Colonic mucosa (tissue), 4 donors: Measurements from ENCODE around the gene RPL3. TPM values are rescaled to one million over a fixed set of nuclear protein-coding genes. Genes with fewer than 3 reads are reported as not detected.

Source experiments
- DNase-seq: peaks from one replicate; pipeline ENCODE4 v3.0.0-alpha.2; 2020
- H3K27ac ChIP-seq: fragments of 200-600 bp; one replicate; pipeline ENCODE4 v1.8.0; 2021
- H3K27me3 ChIP-seq: fragments of 200-600 bp; one replicate; pipeline ENCODE4 v1.8.0; 2021
- H3K36me3 ChIP-seq: fragments of 200-600 bp; one replicate; pipeline ENCODE4 v1.8.0; 2021
- H3K4me1 ChIP-seq: fragments of 200-600 bp; one replicate; pipeline ENCODE4 v1.8.0; 2021; ENCODE audit warnings: mild to moderate bottlenecking
- H3K4me3 ChIP-seq: fragments of 200-600 bp; one replicate; pipeline ENCODE4 v1.8.0; 2021
- H3K9ac ChIP-seq, 2 donors: one replicate each; pipeline ENCODE4 v1.7.0; 2013; ENCODE audit warnings: control low read depth in 2 of 2, low read depth in 2 of 2, low read length in 2 of 2
- H3K9me3 ChIP-seq: fragments of 200-600 bp; one replicate; pipeline ENCODE4 v1.8.0; 2021
- CTCF ChIP-seq: fragments of 200-600 bp; IDR thresholded peaks from one replicate; pipeline ENCODE4 v1.8.0; 2022; ENCODE audit warnings: antibody characterized with exemption, mild to moderate bottlenecking
- intact Hi-C: fragments of 100-400 bp; cut with DNase I; formaldehyde crosslinking; loops from one replicate; pipeline ENCODE4 v1.14.1; 2022
- total RNA-seq, 2 donors: library from RNA; stranded (reverse); fragmentation: NEBNext Ultra II Directional in 1 of 2; extraction: Animal tissue kit (Norgen Biotek cat#: 25700) in 1 of 2; gene quantifications; one replicate each; pipeline ENCODE4 v1.2.1, GENCODE V29; 2021
- donor health status: healthy.
- donor health status: DM: no; HTN: no; CAD: no.
- donor health status: DM: no; HTN: no; CAD: no.

Gene RPL3
- total RNA-seq, 2 donors from 2014 or later: 1,796 to 1,829 TPM

GRCh38 chr22:39279170-39279850 is 40.1 kb downstream of the RPL3 start:
- H3K9me3 ChIP-seq: no peaks in the 10 kb centered on the region
- no peaks in the 10 kb centered on the region for H3K27me3 ChIP-seq
- no peak for TF ChIP-seq CTCF
- DNase-seq: no peak
- intact Hi-C loops: no loop called here
- H3K27ac ChIP-seq: no peak overlapping the region
- H3K4me1 ChIP-seq: no peaks in the 10 kb centered on the region
- H3K36me3 ChIP-seq: no peaks in the 10 kb centered on the region
- no peak overlapping the region for H3K9ac ChIP-seq
- H3K4me3 ChIP-seq: no peak overlapping the region

- Histone ChIP-seq H3K27ac (no peak overlapping the region), H3K27me3 (no peaks in the 10 kb centered on the region), H3K36me3 (no peaks in the 10 kb centered on the region), H3K9me3 (no peaks in the 10 kb centered on the region), H3K4me1 (no peaks in the 10 kb centered on the region), H3K4me3 (no peak overlapping the region), H3K9ac (no peak overlapping the region)
- DNase-seq: no peak
- TF ChIP-seq CTCF: no peak
- intact Hi-C loops: no loop called here
Measured at GRCh38 chr22:39278040-39278439, 41.4 kb downstream of the RPL3 start.

GRCh38 chr22:39277142-39277607 is 42.2 kb downstream of the RPL3 start:
- no peaks in the 10 kb centered on the region for H3K36me3 ChIP-seq
- H3K4me3 ChIP-seq: no peak overlapping the region
- H3K27me3 ChIP-seq: no peaks in the 10 kb centered on the region
- no peak for DNase-seq
- no peak overlapping the region for H3K9ac ChIP-seq
- H3K4me1 ChIP-seq: no peaks in the 10 kb centered on the region
- intact Hi-C loops: no loop called here
- no peaks in the 10 kb centered on the region for H3K9me3 ChIP-seq
- H3K27ac ChIP-seq: no peak overlapping the region
- no peak for TF ChIP-seq CTCF

GRCh38 chr22:39276440-39277141 is 42.8 kb downstream of the RPL3 start:
- TF ChIP-seq CTCF: no peak
- DNase-seq: no peak
- intact Hi-C loops: no loop called here
- Histone ChIP-seq H3K4me3 (no peak overlapping the region), H3K9ac (no peak overlapping the region), H3K4me1 (no peaks in the 10 kb centered on the region), H3K27me3 (no peaks in the 10 kb centered on the region), H3K9me3 (no peaks in the 10 kb centered on the region), H3K27ac (no peak overlapping the region), H3K36me3 (no peaks in the 10 kb centered on the region)

GRCh38 chr22:39275814-39276439 is 43.5 kb downstream of the RPL3 start:
- Histone ChIP-seq H3K9me3 (no peaks in the 10 kb centered on the region), H3K9ac (no peak overlapping the region), H3K4me3 (no peak overlapping the region), H3K36me3 (no peaks in the 10 kb centered on the region), H3K27ac (no peak overlapping the region), H3K27me3 (no peaks in the 10 kb centered on the region), H3K4me1 (no peaks in the 10 kb centered on the region)
- no peak for TF ChIP-seq CTCF
- intact Hi-C loops: no loop called here
- DNase-seq: no peak
